Esophagus muscularis mucosa (tissue), 4 donors: Measurements from ENCODE around the gene ASTN2. TPM values are rescaled to one million over a fixed set of nuclear protein-coding genes. Genes with fewer than 3 reads are reported as not detected.

ENCODE experiments used
- DNase-seq: peaks from one replicate; pipeline ENCODE4 v3.0.0-alpha.2; 2017; ENCODE audit errors: extremely low spot score
- H3K27ac ChIP-seq, 4 donors: fragments of 200-600 bp; sonication (generic); replicated peaks in 1 of 4; 1 replicate in 3 of 4; 2 replicates in 1 of 4; pipeline ENCODE4 v1.5.1; 2016 to 2019; ENCODE audit warnings: mild to moderate bottlenecking in 1 of 4
- H3K27me3 ChIP-seq, 4 donors: fragments of 200-600 bp; sonication (generic); one replicate each; pipeline versions ENCODE4 v1.5.1 to v1.6.0; 2016 to 2019
- H3K36me3 ChIP-seq, 4 donors: fragments of 200-600 bp; sonication (generic); one replicate each; pipeline ENCODE4 v1.5.1; 2016 to 2019
- H3K4me1 ChIP-seq, 4 donors: fragments of 200-600 bp; sonication (generic); one replicate each; pipeline ENCODE4 v1.5.1; 2016 to 2019
- H3K4me3 ChIP-seq, 4 donors: fragments of 200-600 bp; sonication (generic); 1 replicate in 2 of 4; 2 replicates in 2 of 4; pipeline ENCODE4 v1.5.1; 2016 to 2019; ENCODE audit warnings: mild to moderate bottlenecking in 4 of 4, moderate library complexity in 1 of 4
- H3K9me3 ChIP-seq, 4 donors: fragments of 200-600 bp; sonication (generic); 1 replicate in 3 of 4; 2 replicates in 1 of 4; pipeline ENCODE4 v1.5.1; 2016 to 2019
- EP300 ChIP-seq: sonication (generic); formaldehyde crosslinking; IDR thresholded peaks from one replicate; pipeline ENCODE4 v1.6.1; 2017; ENCODE audit warnings: antibody characterized with exemption
- POLR2A ChIP-seq: fragments of 450-650 bp; IDR thresholded peaks from one replicate; pipeline ENCODE4 v1.6.1; 2017; ENCODE audit warnings: antibody characterized with exemption, moderate library complexity, mild to moderate bottlenecking, low read depth
- POLR2AphosphoS5 ChIP-seq, 2 donors: sonication (generic); formaldehyde crosslinking; IDR thresholded peaks; one replicate each; pipeline ENCODE4 v1.6.1; 2017; ENCODE audit warnings: antibody characterized with exemption in 2 of 2
- WGBS: methylation state at CpG from one replicate; pipeline ENCODE4 v1.1.5; 2018; 5-methylcytosine and 5-hydroxymethylcytosine counted together
- intact Hi-C: fragments of 100-400 bp; cut with DNase I; formaldehyde crosslinking; loops from one replicate; pipeline ENCODE4 v1.15.1; 2023
- total RNA-seq, 4 donors: library from RNA; depleted of rRNA; stranded (reverse); fragments of >200 nt; gene quantifications; one replicate each; pipeline versions ENCODE4 v1.1.0 to v1.2.1, GENCODE V29; 2016
- TF ChIP-seq, protein P1 (sequence below), 3 experiments: fragments of 200-600 bp in 2 of 3; fragments of 450-650 bp in 1 of 3; sonication (generic) in 2 of 3; IDR thresholded peaks; one replicate each; pipeline ENCODE4 v1.5.1; 2017 to 2019; ENCODE audit warnings: antibody characterized with exemption in 3 of 3, mild to moderate bottlenecking in 2 of 3, moderate library complexity in 1 of 3

Gene ASTN2
- total RNA-seq, 4 donors from 2014 or later: 4.2 to 6.9 (median 5.5) TPM

GRCh38 chr9:116774421-116775180 lies 640.3 kb downstream of the ASTN2 start:
- 53% methylated on average over 4 of the region's 4 CpGs for WGBS
- H3K27ac ChIP-seq: no peak overlapping the region
- DNase-seq: no peak
- intact Hi-C loops: no loop called here
- no peaks in the 10 kb centered on the region for H3K27me3 ChIP-seq
- H3K4me3 ChIP-seq: no peak overlapping the region
- no peaks in the 10 kb centered on the region for H3K4me1 ChIP-seq
- no peaks in the 10 kb centered on the region for H3K36me3 ChIP-seq
- no peak for TF ChIP-seq POLR2AphosphoS5 (IDR thresholded peaks at IDR 0.05)
- no peaks in the 10 kb centered on the region for H3K9me3 ChIP-seq

DNA sequence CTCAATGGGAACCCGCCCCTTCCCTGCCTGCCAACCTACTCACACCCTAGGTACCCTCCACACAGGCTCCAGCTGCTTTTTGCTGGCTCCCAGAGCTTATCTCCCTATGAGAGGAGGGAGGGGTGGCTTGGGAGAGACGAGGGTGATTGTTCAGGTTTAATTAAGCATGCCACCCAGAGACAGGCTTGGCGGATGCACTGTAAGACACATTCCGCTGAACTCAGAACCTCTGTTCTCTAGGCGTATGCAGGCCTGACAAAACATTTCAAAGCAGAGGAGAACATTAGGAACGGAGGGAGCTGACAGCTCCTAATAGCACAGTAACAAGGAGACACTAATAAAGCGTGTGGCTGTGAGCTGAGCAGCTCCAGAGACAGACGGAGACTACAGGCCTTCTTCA lies 647.6 kb downstream of the ASTN2 start:
- TF ChIP-seq EP300: no peak
- WGBS: 53% methylated on average over 8 of the region's 8 CpGs
- no peak overlapping the region for H3K4me3 ChIP-seq
- no peak overlapping the region for H3K27ac ChIP-seq
- no peaks in the 10 kb centered on the region for H3K27me3 ChIP-seq
- no peak for DNase-seq
- intact Hi-C loops: no loop called here
- no peaks in the 10 kb centered on the region for H3K36me3 ChIP-seq
- H3K9me3 ChIP-seq: no peaks in the 10 kb centered on the region
- no peaks in the 10 kb centered on the region for H3K4me1 ChIP-seq

GRCh38 chr9:116765011-116765410 lies 649.8 kb downstream of the ASTN2 start:
- WGBS: 69% methylated on average over 5 of the region's 5 CpGs
- no peaks in the 10 kb centered on the region for H3K9me3 ChIP-seq
- no peak overlapping the region for H3K27ac ChIP-seq
- intact Hi-C loops: no loop called here
- H3K36me3 ChIP-seq: no peaks in the 10 kb centered on the region
- TF ChIP-seq EP300: no peak
- TF ChIP-seq, protein P1, sequence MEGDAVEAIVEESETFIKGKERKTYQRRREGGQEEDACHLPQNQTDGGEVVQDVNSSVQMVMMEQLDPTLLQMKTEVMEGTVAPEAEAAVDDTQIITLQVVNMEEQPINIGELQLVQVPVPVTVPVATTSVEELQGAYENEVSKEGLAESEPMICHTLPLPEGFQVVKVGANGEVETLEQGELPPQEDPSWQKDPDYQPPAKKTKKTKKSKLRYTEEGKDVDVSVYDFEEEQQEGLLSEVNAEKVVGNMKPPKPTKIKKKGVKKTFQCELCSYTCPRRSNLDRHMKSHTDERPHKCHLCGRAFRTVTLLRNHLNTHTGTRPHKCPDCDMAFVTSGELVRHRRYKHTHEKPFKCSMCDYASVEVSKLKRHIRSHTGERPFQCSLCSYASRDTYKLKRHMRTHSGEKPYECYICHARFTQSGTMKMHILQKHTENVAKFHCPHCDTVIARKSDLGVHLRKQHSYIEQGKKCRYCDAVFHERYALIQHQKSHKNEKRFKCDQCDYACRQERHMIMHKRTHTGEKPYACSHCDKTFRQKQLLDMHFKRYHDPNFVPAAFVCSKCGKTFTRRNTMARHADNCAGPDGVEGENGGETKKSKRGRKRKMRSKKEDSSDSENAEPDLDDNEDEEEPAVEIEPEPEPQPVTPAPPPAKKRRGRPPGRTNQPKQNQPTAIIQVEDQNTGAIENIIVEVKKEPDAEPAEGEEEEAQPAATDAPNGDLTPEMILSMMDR (IDR thresholded peaks at IDR 0.05): no peak
- no peak for TF ChIP-seq POLR2A
- TF ChIP-seq POLR2AphosphoS5 (IDR thresholded peaks at IDR 0.05): no peak
- H3K4me3 ChIP-seq: no peak overlapping the region
- H3K27me3 ChIP-seq: no peaks in the 10 kb centered on the region
- DNase-seq: no peak
- H3K4me1 ChIP-seq: no peaks in the 10 kb centered on the region

DNA sequence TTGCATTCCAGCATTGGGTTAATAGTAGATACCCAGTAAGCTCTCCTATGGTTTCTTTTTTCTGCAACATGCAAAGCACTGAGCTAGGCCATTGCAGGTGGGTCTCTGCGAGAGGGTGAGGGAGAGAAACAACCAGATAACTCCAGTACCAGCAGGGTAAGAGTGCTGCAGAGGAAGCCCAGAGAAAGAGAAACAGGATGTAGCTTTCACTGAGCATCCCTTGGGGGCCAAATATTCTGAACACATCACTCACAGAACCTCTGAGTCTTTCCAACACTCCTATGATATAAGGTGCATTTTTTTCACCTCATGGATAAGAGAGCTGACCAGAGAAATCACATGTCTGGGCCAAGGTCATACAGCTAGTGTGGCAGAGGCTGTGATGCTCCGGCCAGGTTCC lies 651.1 kb downstream of the ASTN2 start:
- intact Hi-C loops: no loop called here
- no peak for DNase-seq
- Histone ChIP-seq H3K36me3 (no peaks in the 10 kb centered on the region), H3K27ac (no peak overlapping the region), H3K4me3 (no peak overlapping the region), H3K27me3 (no peaks in the 10 kb centered on the region), H3K4me1 (no peaks in the 10 kb centered on the region), H3K9me3 (no peaks in the 10 kb centered on the region)
- TF ChIP-seq POLR2AphosphoS5 (IDR thresholded peaks at IDR 0.05): no peak
- TF ChIP-seq EP300: no peak
- no peak for TF ChIP-seq POLR2A
- TF ChIP-seq, protein P1 (IDR thresholded peaks at IDR 0.05): no peak
- WGBS: 75% methylated on average over 1 of the region's 2 CpGs

GRCh38 chr9:116760636-116761035 lies 654.2 kb downstream of the ASTN2 start:
- no peaks in the 10 kb centered on the region for H3K36me3 ChIP-seq
- no peak overlapping the region for H3K4me3 ChIP-seq
- peaks cover 0 to 7% (median 5%) of the 10 kb centered on the region in 4 donors for H3K9me3 ChIP-seq
- TF ChIP-seq, protein P1 (IDR thresholded peaks at IDR 0.05): no peak
- TF ChIP-seq EP300 (no peak), POLR2AphosphoS5 (IDR thresholded peaks at IDR 0.05) (no peak), POLR2A (no peak)
- intact Hi-C loops: no loop called here
- DNase-seq: no peak
- H3K27ac ChIP-seq: no peak overlapping the region
- no peaks in the 10 kb centered on the region for H3K27me3 ChIP-seq
- H3K4me1 ChIP-seq: no peaks in the 10 kb centered on the region
- WGBS: 49% methylated on average over 5 of the region's 5 CpGs

GRCh38 chr9:116757030-116757429 lies 657.8 kb downstream of the ASTN2 start:
- WGBS: 57% methylated on average over 7 of the region's 7 CpGs
- no peak for DNase-seq

More at GRCh38 chr9:116757030-116757429, 657.8 kb downstream of the ASTN2 start:
- Histone ChIP-seq H3K4me3 (no peak overlapping the region), H3K27ac (no peak overlapping the region), H3K9me3 (peaks cover 0 to 11% (median 10%) of the 10 kb centered on the region in 4 donors), H3K27me3 (no peaks in the 10 kb centered on the region), H3K4me1 (no peaks in the 10 kb centered on the region), H3K36me3 (no peaks in the 10 kb centered on the region)
- TF ChIP-seq EP300: no peak
- no peak for TF ChIP-seq POLR2A
- TF ChIP-seq, protein P1 (IDR thresholded peaks at IDR 0.05): no peak
- no peak for TF ChIP-seq POLR2AphosphoS5 (IDR thresholded peaks at IDR 0.05)
- intact Hi-C loops: no loop called here
